A673 (cell line): ENCODE results near the gene FBP1. TPM values are rescaled to one million over a fixed set of nuclear protein-coding genes. Genes with fewer than 3 reads are reported as not detected.

Source experiments
- BruUV-seq: library from RNA; stranded (reverse); fragments of 400-500 nt; replicated peaks from 2 replicates; lab custom pipeline; 2021; lab: Mats Ljungman, UMichigan
- CTCF ChIA-PET: fragments of 300-600 bp; sonication (Branson Sonifier 250); formaldehyde crosslinking; loops from one replicate; lab custom pipeline; 2022; ENCODE audit warnings: antibody characterized with exemption; lab: Charles Lee
- POLR2A ChIA-PET: fragments of 300-600 bp; sonication (Branson Sonifier 250); formaldehyde crosslinking; loops from one replicate; lab custom pipeline; 2022; ENCODE audit warnings: antibody characterized with exemption; ENCODE audit not compliant: low non-redundant PET; lab: Charles Lee
- DNase-seq: peaks from one replicate; pipeline ENCODE4 v3.0.0-alpha.2; 2015; ENCODE audit warnings: low spot score
- H3K27ac ChIP-seq: fragments of 200-600 bp; sonication (generic); 2 replicates; pipeline ENCODE4 v1.5.1; 2016; ENCODE audit warnings: mixed run types, low read depth, mild to moderate bottlenecking, mixed read lengths, antibody characterized with exemption, low read length; ENCODE audit not compliant: poor library complexity, severe bottlenecking
- H3K27me3 ChIP-seq: fragments of 200-600 bp; sonication (generic); replicated peaks from 2 replicates; pipeline ENCODE4 v1.6.1; 2017; ENCODE audit warnings: mixed run types, low read depth, mild to moderate bottlenecking, mixed read lengths, antibody characterized with exemption, low read length; ENCODE audit not compliant: insufficient read depth, poor library complexity
- H3K36me3 ChIP-seq: fragments of 200-600 bp; sonication (generic); 2 replicates; pipeline ENCODE4 v1.6.1; 2016; ENCODE audit warnings: mixed run types, mild to moderate bottlenecking, mixed read lengths, antibody characterized with exemption, low read length; ENCODE audit not compliant: insufficient read depth, poor library complexity, severe bottlenecking
- H3K4me1 ChIP-seq: fragments of 200-600 bp; sonication (generic); 2 replicates; pipeline ENCODE4 v1.6.1; 2017; ENCODE audit warnings: mixed run types, mild to moderate bottlenecking, mixed read lengths, antibody characterized with exemption, low read length; ENCODE audit not compliant: insufficient read depth, poor library complexity, severe bottlenecking
- H3K4me3 ChIP-seq: fragments of 200-600 bp; sonication (generic); 2 replicates; pipeline ENCODE4 v1.5.1; 2016; ENCODE audit warnings: low read depth, mixed run types, mild to moderate bottlenecking, mixed read lengths, low read length; ENCODE audit not compliant: poor library complexity, severe bottlenecking
- H3K9me3 ChIP-seq: fragments of 200-600 bp; sonication (generic); 2 replicates; pipeline ENCODE4 v1.6.1; 2016; ENCODE audit warnings: mixed run types, low read depth, mild to moderate bottlenecking, mixed read lengths, antibody characterized with exemption, low read length; ENCODE audit not compliant: poor library complexity, severe bottlenecking
- CTCF ChIP-seq: fragments of 300-800, 200-600 bp; sonication (generic); conservative IDR thresholded peaks from 2 replicates; pipeline ENCODE4 v1.5.1; 2017; ENCODE audit warnings: low read depth, mild to moderate bottlenecking, antibody characterized with exemption, low read length, moderate library complexity, mixed read lengths
- EZH2 ChIP-seq: fragments of 200-600 bp; sonication (generic); IDR thresholded peaks from 2 replicates; pipeline ENCODE4 v1.6.1; 2017; ENCODE audit warnings: borderline replicate concordance, low read depth, mild to moderate bottlenecking, mixed read lengths, antibody characterized with exemption, low read length; ENCODE audit not compliant: poor library complexity, severe bottlenecking
- intact Hi-C: fragments of 100-400 bp; cut with micrococcal nuclease; formaldehyde crosslinking; loops from one replicate; pipeline ENCODE4 v1.10.0; 2022; ENCODE audit not compliant: unreplicated experiment
- total RNA-seq: library from RNA; stranded (reverse); gene quantifications from 2 replicates; pipeline ENCODE4 v1.2.3, GENCODE V29; 2021

The FBP1 gene
- total RNA-seq, 1 experiment from 2014 or later: not detected

- no peak overlapping the region for H3K4me3 ChIP-seq
- H3K27me3 ChIP-seq: no peaks in the 10 kb centered on the region
- H3K9me3 ChIP-seq: no peaks in the 10 kb centered on the region
- H3K27ac ChIP-seq: no peak overlapping the region
- intact Hi-C loops: no loop called here
- H3K4me1 ChIP-seq: no peaks in the 10 kb centered on the region
- ChIA-PET CTCF (no interaction called here), POLR2A (no interaction called here)
- no TSS peak for BruUV-seq
- DNase-seq: no peak
- no peak for TF ChIP-seq EZH2
- TF ChIP-seq CTCF: no peak
- no peaks in the 10 kb centered on the region for H3K36me3 ChIP-seq
These were observed 17.1 kb downstream of the FBP1 start for GRCh38 chr9:94622087-94622800.

GRCh38 chr9:94619026-94619425 is 20.3 kb downstream of the FBP1 start:
- POLR2A ChIA-PET: no interaction called here
- no peak overlapping the region for H3K27ac ChIP-seq
- H3K4me1 ChIP-seq: no peaks in the 10 kb centered on the region
- H3K9me3 ChIP-seq: no peaks in the 10 kb centered on the region
- intact Hi-C loops: no loop called here
- H3K27me3 ChIP-seq: no peaks in the 10 kb centered on the region
- BruUV-seq: no TSS peak
- DNase-seq: no peak
- TF ChIP-seq CTCF (no peak), EZH2 (no peak)
- no peaks in the 10 kb centered on the region for H3K36me3 ChIP-seq
- CTCF ChIA-PET: no interaction called here
- H3K4me3 ChIP-seq: no peak overlapping the region

- CTCF ChIA-PET: no interaction called here
These were observed 26.3 kb downstream of the FBP1 start for GRCh38 chr9:94613003-94613402.

More at GRCh38 chr9:94613003-94613402, 26.3 kb downstream of the FBP1 start:
- Histone ChIP-seq H3K36me3 (no peaks in the 10 kb centered on the region), H3K9me3 (no peaks in the 10 kb centered on the region), H3K4me1 (no peaks in the 10 kb centered on the region), H3K4me3 (no peak overlapping the region), H3K27ac (no peak overlapping the region), H3K27me3 (no peaks in the 10 kb centered on the region)
- TF ChIP-seq CTCF (no peak), EZH2 (no peak)
- BruUV-seq: no TSS peak
- DNase-seq: no peak
- POLR2A ChIA-PET: no interaction called here
- intact Hi-C loops: no loop called here
